NCI-H82 treated with DMSO at 0.1 percent for 48 hours (cell line): ENCODE results near the gene DOCK3.
"Not testable (repeated sequence)": the region's sequence is repeated elsewhere in the genome, so short reads cannot be mapped to it uniquely, and the experiment has no call there.

Experiments
- DNase-seq: peaks from one replicate; lab custom pipeline; 2025; ENCODE audit not compliant: unreplicated experiment; lab: John Stamatoyannopoulos, UW

The DOCK3 gene

GRCh38 chr3:50650018-50650417 lies 24.7 kb upstream of the DOCK3 start:
- DNase-seq, result no peak

- DNase-seq, result no peak
These were observed 23.3 kb upstream of the DOCK3 start for GRCh38 chr3:50651445-50651844.

- no peak for DNase-seq
These were observed 22.7 kb upstream of the DOCK3 start for GRCh38 chr3:50651920-50652529.

GRCh38 chr3:50652709-50653108 lies 22.0 kb upstream of the DOCK3 start:
- no peak for DNase-seq

- DNase-seq, result no peak
These were observed 20.7 kb upstream of the DOCK3 start for GRCh38 chr3:50653937-50654595.

GRCh38 chr3:50655009-50655830 lies 19.5 kb upstream of the DOCK3 start:
- DNase-seq, result peak; percentile 61

GRCh38 chr3:50656417-50657195 lies 18.1 kb upstream of the DOCK3 start:
- no peak for DNase-seq

- DNase-seq, result no peak
These were observed 17.3 kb upstream of the DOCK3 start for GRCh38 chr3:50657407-50657806.

- DNase-seq, result no peak
These were observed 16.9 kb upstream of the DOCK3 start for GRCh38 chr3:50657816-50658215.

- DNase-seq, result no peak
These were observed 16.3 kb upstream of the DOCK3 start for GRCh38 chr3:50658416-50658815.

GRCh38 chr3:50658831-50659230 lies 15.9 kb upstream of the DOCK3 start:
- DNase-seq, result no peak

GRCh38 chr3:50660386-50660785 lies 14.3 kb upstream of the DOCK3 start:
- DNase-seq, result no peak

- DNase-seq, result no peak
These were observed 13.3 kb upstream of the DOCK3 start for GRCh38 chr3:50661321-50661837.

- no peak for DNase-seq
These were observed 12.3 kb upstream of the DOCK3 start for GRCh38 chr3:50662408-50662807.

GRCh38 chr3:50665081-50665840 lies 9.5 kb upstream of the DOCK3 start:
- DNase-seq, result no peak

- DNase-seq, result not testable (repeated sequence)
These were observed 8.9 kb upstream of the DOCK3 start for GRCh38 chr3:50665841-50666115.

GRCh38 chr3:50666837-50667236 lies 7.9 kb upstream of the DOCK3 start:
- DNase-seq, result no peak

- no peak for DNase-seq
These were observed 3.4 kb upstream of the DOCK3 start for GRCh38 chr3:50671331-50671730.

GRCh38 chr3:50672656-50673055 lies 2.1 kb upstream of the DOCK3 start:
- DNase-seq, result no peak

GRCh38 chr3:50673931-50674330 lies 796 bp upstream of the DOCK3 start:
- no peak for DNase-seq
